OCI-M2 (cell line): Measurements from ENCODE around the gene ABCA4.

Experiments
- DNase-seq: peaks from one replicate; lab custom pipeline; 2025; ENCODE audit not compliant: unreplicated experiment; lab: John Stamatoyannopoulos, UW

The ABCA4 gene

DNA sequence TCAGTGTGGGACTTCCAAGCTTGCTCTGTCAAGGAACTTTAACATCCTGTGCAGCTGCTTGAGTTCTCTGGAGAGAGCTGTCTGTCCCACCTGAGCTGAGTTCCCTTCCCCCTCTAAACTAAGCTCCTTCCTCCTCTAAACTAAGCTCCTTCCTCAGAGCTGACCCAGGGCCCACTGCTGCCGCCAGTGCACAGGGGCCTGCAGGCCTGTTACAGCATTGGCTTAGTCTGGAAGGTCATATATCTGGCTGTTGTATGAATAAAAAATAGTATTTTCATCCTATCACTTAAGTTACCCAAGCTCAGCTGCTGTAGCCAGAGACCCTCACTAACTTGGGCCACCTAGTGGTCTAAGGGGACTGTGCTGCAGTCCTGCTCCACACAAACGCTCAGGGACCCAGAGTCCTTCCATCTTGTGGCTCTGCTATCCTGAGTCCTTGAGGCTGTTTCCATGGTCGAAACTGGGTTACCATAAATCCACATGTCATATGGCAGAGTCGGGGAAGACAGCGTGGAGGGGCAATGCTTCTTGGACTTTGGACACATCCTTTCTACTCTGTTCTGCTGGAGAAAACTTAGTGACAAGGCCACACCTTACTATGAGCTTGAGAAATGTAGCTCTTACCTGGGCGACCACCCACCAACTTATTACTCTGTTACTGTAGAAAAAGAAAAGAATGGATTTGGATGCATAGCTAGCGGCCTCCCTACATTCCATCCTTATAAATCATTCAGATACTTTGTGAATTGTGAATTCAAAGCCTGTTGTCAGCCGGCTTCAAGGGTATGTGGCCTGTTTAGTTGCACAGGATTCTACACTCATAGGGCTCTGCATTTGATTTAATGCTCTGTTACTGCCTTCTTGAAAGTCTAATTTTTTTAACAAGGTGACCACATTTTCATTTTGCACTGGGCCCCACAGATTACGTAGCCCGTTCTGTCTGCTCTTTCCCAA lies 140.4 kb downstream of the ABCA4 start:
- no peak for DNase-seq

DNA sequence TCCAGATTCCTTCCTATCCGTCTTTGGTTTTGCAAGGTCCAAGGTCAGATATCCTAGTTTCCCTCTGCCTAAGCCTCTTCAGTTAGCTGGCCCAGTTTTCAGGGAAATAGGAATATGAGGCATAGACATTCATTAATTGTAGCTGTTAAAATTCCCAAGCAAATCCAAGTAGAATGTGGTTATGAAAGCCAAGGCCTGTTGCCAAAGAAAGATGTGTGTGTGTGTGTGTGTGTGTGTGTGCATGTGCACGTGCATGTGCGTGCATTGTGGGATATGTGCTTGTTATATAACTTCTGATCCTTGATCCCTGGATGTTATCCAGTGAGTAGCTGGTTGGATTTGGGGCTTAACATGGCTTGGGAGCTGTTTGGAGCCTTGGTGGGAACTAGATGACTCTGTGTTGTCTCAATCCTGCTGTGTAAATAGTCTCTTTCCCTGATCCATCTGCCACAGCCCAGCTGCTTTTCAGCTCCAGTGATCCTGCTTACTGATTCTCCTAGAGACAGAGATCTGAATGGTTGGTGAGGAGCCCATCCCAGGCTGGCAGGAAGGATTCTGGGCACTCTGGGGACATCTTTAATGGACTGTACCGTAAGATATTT lies 141.1 kb downstream of the ABCA4 start:
- no peak for DNase-seq

DNA sequence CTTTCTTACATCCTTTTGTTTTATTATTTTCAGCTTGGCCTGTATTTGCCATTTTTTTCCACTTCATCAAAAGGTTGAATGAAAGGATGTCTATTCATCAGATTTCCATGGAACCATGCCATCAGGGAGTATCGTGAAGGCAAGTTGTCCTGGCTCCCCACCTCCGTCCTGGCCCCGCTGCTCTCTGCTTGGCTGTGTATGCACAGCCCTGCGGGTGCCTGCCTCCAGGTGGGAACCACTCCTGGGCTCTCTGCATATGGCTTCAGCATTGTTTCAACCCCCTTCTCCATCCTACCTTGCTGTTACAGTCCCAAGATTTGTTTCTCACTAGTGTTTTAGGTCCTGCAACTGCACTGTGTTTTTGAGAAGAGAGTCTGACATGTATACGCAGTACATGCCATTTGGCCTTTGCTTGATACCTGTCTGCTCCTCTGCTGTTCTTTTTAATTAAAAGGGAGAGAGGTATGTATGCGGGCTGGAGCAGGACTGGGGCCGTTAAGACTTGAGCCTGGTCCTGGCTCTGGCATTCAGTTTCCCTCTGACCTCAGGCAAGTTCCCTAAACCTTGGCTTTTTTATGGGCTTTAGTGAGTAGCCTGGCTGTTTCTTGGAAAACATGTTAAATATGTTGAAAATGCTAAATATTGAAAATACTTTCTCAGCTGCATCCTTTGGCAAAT lies 141.8 kb downstream of the ABCA4 start:
- no peak for DNase-seq

DNA sequence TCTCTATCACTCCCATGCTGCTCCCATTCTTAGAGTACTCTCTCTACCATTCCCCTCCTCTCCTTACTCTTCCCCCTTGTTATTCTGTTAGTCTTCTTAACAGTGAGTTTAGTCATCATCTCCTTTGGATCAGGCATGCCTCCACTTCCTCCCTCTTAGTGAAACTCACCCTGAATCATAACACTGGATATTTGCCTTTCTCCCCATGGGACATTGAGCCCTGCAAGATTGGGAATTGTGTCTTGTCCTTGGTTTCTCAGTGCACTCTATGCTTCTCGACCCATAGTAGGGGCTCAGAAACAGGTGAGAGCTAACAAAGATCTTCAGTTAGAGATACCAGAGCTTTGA lies 143.4 kb downstream of the ABCA4 start:
- no peak for DNase-seq

DNA sequence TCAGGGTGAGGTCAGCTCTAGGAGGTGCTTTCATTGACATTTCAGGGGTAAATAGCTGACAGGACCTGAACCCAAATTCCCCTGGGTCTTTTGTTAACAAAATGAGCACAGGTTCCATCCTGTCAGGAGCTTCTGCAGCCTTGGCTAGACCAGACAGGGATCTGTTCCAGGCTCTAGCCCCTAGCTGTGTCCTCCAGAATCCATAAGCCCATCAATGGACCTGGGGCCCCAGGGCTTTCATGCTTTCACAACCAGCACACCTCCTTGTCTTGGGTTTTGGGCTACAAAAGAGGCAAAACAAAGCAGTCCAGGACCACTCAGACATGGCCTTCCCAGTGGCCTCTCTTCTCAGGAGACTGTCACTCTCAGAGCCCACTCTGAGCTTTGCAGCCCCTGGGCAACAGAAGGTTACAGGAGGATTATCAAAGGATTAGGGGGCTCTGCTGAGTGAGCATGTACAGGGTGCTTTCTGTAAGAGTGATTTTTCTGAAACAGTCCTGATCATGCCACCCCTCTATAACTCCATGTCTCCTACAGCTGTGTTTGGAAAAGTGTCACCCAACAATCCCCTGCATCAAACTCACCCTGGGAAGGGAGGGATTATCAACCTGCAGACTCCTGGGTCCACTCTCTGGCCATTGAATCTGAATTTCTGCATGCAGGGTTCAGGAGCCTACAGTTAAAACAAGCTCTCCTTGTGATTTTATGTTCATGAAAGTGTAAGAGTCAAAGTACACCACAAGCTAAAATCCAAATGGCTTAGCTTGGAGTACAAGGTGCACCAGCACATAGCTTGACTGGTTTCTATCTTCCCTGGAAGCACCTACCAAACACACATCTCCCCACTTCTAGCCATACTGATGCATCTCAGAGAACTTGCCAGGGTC lies 144.0 kb downstream of the ABCA4 start:
- no peak for DNase-seq

DNA sequence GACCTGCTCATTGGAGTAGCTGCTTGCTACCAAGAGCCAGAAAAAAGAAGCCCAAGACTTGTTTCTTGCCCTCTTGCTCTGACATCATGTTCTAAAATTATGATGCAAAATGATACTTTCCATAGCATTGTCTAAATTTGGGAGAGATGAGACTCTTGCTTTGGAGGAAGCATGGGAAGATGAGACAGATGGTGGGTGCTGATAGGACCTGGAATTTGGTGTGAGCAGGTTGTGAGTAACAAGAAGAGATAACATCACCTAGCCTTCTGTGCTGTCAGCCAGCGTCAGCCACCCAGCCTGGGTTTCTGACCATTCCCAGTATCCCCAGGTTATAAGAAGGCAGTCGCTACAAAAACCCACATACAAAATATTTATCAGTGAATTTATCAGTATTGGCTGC lies 144.7 kb downstream of the ABCA4 start:
- DNase-seq = no peak

DNA sequence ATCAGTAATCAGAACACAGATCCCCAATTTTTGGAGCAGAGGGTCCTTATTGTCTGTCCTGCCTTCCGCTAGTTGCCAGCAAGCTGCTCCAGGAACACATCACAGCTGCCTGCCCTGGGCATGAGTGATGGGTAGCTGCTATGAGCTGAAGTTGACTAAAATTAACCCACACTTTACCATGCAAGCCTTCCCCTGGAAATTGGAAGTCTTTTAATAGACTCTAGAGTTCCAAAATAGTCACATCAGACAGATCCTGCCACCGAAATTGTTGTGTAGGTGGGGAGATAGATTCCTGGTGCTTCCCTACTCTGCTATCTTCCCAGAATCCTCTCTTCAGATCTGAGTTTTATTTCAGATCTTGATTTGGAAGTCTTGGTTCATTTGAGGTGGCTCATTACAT lies 148.6 kb downstream of the ABCA4 start:
- no peak for DNase-seq

DNA sequence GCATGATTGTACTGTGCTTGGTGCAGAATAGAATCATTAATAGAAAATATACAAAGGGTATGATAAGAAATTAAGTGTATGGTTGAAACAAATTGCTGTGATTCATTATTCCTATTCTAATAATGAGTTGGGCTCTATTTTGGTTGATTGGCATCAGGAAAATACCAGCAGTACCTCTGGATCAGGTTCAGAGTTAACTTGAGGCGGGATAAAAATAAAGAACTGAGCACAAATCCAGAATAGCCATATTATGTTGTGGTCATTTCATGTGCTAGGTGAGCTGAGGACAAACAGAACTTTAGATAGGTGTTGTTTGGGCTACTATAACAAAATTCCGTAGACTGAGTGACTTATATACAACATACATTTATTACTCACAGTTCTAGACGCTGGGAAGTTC lies 151.1 kb downstream of the ABCA4 start:
- no peak for DNase-seq

DNA sequence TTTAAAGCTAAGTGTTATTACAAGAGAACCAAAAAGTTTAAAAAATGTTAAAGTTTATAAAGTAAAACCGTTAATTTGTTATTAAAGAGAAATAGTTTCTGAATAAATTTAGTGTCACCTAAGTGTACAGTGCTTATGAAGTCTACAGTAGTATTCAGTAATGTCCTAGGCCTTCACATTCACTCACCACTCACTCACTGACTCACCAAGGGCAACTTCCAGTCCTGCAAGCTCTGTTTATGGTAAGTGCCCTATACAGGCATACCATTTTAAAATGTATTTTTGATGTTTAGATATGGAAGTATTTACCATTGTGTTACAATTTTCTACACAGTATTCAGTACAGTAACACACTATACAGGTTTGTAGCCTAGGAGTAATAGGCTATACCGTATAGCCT lies 151.6 kb downstream of the ABCA4 start:
- no peak for DNase-seq

DNA sequence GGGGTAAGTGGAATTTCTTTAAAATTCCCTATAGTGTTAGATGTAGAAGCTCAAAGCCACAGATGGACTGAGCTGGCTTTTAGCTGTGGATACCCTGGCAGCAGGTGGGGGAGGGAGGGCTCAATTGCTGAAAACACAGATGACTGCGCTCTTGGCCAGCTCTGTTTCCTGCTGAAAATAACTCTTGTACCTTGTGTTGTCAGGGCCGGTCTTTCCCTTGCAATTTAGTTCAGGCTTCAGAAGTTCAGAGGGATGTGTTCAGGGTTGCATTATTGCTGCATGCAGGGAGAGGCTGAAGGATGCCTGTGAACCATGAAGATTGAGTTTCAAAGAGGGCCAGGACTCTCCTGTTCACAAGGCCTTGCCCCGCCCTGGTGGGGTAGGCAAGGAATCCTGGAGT lies 153.6 kb downstream of the ABCA4 start:
- DNase-seq = no peak

DNA sequence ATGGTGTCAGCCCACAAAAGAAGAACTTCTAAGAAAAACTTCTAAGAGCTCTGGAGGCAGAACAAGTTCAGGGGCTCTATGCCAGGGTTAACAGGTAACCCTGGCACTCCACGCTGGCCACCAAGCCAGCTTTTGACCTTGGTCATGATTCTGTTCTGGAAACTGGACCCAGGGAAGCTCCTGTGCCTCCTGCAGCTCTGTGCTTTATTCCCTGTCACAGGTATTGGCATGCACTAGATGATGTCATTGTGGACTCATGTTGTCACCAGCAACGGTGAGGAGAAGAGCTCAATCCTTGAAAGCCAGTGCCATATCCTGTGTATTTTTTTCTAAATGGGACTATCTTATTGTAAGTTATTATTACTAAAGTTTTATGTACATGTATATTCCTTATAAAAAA lies 155.1 kb downstream of the ABCA4 start:
- no peak for DNase-seq

DNA sequence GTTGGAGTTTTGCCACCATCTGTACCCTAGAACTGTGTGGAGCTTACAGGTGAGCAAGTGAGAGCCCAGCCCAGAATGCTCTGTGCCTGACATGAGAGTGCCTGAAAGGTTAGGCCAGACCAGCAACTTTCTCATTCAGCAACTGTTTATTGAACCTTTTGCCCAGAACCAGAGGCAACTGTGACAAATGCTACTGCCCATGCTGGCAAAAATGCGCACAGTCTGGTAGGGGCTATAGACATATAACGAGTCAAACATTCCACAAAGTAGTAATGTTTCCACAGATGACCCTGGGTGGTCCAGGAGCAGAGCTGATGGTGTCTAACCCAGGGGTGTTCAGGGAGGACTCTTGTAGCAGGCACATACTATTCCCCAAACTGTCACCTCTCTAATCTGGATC lies 155.7 kb downstream of the ABCA4 start:
- no peak for DNase-seq

DNA sequence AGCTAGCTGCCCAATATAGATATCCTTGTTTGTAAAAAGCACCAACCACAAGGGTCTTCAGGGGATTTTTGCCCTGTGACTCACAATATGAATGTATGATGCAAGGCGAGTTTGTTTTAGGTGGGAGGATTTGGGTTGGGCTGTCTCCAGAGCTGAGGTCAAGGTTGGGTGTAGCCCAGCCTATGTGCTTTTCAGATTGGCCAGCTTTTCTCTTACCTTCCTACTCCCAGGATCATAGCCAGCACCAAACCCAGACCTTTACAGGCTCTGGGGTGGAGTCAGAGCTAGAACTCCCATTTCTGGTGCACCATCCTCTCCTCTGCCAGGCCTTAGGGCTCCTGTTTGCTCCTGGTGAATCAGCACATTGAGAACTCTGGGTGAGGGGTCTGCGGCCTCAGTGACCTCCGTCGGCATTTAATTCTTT lies 156.2 kb downstream of the ABCA4 start:
- no peak for DNase-seq

DNA sequence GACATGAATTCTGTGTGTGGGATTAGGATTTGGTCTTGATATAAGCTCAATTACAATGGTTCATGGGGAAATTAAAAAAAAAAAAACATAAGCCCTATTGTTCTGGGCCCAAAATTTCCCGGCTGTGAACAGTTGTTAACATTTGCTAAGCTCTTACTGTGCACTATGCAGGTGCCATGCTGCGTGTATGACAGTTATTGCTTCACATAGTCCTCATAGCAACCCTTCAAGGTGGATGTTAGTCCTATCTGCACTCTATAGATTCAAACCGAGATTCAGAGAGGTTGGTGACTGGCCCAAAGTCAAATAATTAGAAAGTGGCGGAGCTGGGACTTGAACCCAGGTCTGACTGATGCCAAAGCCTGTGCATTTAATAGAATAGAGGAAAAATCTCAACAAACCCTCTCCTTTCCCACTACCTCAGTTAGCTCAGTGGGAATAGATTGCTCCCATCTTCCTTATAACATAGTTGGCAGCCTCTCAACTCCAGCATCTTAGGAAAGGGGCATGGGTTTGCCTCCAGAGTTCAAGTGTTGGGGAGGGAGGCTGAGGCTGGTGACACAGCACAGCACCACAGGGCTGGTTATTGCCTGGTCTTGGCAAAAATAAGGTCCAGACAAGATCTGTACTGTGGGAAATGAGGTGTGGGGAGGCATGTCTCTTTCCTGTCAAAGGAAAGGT lies 156.7 kb downstream of the ABCA4 start:
- DNase-seq = no peak

DNA sequence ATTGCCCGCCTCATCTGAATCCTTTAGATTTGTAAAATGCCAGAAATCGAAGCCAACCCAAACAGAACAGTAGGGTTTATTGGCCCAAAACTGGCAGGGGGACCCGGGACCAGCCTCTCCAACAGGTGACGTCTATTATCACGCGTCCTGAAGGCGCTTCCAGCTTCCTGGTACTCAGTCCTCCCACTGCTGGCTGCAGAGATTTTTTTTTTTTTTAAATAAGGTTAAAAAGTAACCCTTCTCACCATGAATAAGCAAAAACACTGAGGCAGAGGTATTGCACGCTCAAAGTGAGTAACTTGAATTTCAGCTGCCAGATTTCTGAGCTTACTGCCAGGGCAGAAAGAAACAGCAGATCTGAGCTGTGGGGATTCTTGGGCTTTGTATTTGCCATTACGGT lies 157.4 kb downstream of the ABCA4 start:
- no peak for DNase-seq

DNA sequence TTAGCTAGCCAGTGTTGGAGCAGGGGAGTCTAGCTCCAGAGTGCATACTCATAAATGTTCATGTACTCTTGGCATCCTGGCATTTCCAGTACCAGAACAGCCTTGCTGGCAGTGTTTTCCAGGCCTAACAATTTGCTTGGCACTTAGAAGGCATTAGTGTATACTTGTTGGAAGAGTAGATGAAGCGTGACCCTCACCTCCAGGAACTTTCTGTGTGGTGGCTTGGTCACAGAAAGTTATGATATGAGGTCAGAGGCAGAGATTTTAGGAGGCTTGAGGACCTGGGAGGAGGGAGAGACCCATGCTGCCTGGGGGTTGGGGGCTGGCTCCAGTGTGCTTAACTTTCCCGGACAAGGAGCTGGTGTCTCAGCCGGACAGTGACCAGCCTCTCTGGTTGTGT lies 159.0 kb downstream of the ABCA4 start:
- no peak for DNase-seq

DNA sequence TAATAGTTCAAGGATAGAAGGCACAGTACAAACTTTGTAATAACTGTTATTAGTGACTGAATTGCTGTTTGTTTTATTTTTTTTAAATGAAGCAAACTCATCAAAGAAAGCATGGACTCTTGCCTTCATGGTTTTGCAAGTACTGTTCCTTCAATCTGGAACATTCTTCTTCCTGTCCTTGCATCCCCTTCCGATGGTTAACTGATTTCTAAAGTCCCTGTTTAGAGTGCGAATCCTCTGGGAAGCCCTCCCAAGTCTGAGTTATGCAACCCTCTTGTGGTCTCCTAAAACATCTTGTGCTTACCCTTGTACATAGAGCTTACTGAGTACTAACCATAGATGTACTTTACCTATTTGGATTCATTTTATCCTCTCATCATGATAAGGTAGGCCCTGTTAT lies 159.5 kb downstream of the ABCA4 start:
- DNase-seq = no peak

DNA sequence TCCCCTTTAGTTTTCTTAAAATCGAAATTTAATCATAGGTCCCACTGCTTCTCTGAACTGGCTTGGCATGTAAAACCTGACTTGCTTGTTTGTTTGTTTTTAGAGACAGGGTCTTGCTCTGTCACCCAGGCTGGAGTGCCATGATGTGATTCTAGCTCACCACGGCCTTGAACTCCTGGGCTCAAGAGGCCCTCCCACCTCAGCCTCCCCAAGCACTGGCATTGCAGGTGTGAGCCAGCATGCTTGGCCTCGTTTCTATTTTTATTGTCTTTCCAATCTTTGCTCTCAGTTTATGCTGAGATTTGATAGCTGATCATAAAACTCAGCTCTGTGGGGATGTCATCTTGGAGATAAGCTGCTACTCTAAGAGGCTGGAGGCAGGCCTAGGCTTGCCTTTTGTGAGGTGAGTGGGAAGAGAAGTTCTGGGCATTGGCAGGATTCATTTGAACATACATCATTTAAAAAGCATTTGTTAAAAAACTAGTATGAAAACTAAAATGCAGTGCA lies 160.3 kb downstream of the ABCA4 start:
- DNase-seq = no peak

DNA sequence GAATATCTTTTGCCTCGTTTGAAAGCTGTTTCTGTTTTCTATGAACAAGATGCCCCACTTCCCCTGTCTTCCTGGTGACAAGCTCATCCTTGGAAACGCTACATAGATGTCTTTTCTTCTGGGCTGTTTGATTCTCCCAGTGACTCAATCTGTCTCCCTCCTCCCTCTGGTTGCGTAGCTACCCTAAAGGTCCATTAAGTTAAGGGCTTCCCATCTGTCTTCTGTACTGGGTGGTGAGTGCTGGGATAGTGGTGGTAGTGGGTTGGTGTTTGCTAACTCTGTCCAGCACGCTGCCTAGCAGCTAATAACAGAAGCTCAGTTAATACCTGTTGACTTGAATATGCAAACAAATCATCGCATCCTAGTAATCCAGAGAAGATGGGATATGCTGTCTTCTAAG lies 161.5 kb downstream of the ABCA4 start:
- DNase-seq = no peak

DNA sequence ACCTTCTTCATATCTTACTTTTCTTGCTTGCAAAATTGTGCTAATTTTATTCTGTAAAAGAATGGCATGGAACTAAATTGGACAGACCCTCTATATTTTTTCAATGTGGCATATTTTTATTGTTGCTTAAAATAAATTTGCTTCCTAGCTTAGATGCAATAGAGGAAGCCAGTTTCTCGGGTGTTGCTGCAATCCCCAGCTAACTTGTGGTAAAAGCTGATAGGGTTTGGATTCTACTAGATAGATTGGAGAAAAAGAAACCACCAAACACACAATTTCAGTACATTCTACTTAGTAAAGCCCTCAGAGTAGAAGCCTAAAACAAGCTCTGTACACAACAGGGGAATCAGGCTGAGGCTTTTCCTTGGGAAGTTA lies 162.2 kb downstream of the ABCA4 start:
- no peak for DNase-seq
